Duodenal mucosa (tissue), 2 donors: ENCODE measurements around the gene LTN1.

Experiments used
- H3K27ac ChIP-seq: one replicate; pipeline ENCODE4 v1.7.0; 2013; ENCODE audit warnings: low read depth, low read length
- H3K27me3 ChIP-seq, 2 donors: one replicate each; pipeline ENCODE4 v1.7.0; 2013; ENCODE audit warnings: low read length in 2 of 2, control low read depth in 1 of 2; ENCODE audit not compliant: insufficient read depth in 2 of 2, control insufficient read depth in 1 of 2
- H3K36me3 ChIP-seq, 2 donors: one replicate each; pipeline ENCODE4 v1.7.0; 2013; ENCODE audit warnings: low read length in 2 of 2, control low read depth in 1 of 2; ENCODE audit not compliant: insufficient read depth in 2 of 2, control insufficient read depth in 1 of 2
- H3K4me1 ChIP-seq, 2 donors: one replicate each; pipeline ENCODE4 v1.7.0; 2013; ENCODE audit warnings: low read length in 2 of 2, control low read depth in 1 of 2; ENCODE audit not compliant: insufficient read depth in 2 of 2, control insufficient read depth in 1 of 2
- H3K4me3 ChIP-seq, 2 donors: one replicate each; pipeline ENCODE4 v1.7.0; 2013; ENCODE audit warnings: low read length in 2 of 2, low read depth in 1 of 2
- H3K9ac ChIP-seq, 2 donors: one replicate each; pipeline ENCODE4 v1.7.0; 2013; ENCODE audit warnings: low read length in 2 of 2, low read depth in 1 of 2
- H3K9me3 ChIP-seq, 2 donors: one replicate each; pipeline ENCODE4 v1.7.0; 2013; ENCODE audit warnings: low read length in 2 of 2, control low read depth in 1 of 2; ENCODE audit not compliant: control insufficient read depth in 1 of 2

LTN1 gene

DNA sequence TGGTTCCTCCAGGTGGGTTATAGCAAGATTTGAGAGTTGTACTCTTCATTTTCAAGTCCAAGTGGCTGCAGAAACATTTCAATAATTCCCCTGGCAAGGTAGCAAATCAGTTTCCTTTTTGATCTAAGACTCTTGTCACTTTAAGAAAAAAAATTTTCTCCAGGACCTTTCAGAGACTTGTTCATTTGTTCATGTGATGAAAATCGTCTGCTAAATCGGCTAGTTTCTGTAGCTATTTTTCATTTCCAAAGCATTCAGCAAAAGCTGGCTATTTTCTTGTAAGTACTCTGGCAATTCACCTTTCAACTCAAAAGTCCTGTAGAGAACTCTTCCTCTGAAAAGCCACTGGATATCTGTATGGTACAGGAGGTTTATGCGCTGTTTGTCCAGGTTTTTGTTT is 93.5 kb downstream of the LTN1 start:
- Histone ChIP-seq H3K27me3 (no peaks in the 10 kb centered on the region), H3K9ac (no peak overlapping the region), H3K36me3 (no peaks in the 10 kb centered on the region), H3K4me3 (no peak overlapping the region), H3K27ac (no peak overlapping the region), H3K4me1 (no peaks in the 10 kb centered on the region), H3K9me3 (no peaks in the 10 kb centered on the region)

DNA sequence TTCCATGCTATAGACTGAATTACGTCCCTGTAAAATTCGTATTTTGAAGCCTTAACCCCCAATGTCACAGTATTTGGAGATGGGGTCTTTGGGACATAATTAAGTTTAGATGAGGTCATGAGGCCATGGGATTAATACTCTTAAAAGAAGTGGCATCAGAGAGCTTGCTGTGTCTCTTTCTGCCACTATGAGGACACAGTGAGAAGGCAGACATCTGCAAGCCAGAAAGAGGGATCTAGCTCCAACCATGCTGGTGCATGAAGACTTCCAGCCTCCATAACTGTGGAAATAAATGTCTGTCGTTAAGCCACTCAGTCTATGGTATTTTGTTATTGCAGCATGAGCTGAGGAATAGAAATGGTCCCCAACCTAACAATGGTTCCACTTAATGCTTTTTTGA is 99.0 kb downstream of the LTN1 start:
- H3K9ac ChIP-seq, result no peak overlapping the region
- H3K4me1 ChIP-seq, result no peaks in the 10 kb centered on the region
- H3K27ac ChIP-seq, result no peak overlapping the region
- H3K9me3 ChIP-seq, result no peaks in the 10 kb centered on the region
- no peaks in the 10 kb centered on the region for H3K36me3 ChIP-seq
- no peak overlapping the region for H3K4me3 ChIP-seq
- H3K27me3 ChIP-seq, result no peaks in the 10 kb centered on the region

DNA sequence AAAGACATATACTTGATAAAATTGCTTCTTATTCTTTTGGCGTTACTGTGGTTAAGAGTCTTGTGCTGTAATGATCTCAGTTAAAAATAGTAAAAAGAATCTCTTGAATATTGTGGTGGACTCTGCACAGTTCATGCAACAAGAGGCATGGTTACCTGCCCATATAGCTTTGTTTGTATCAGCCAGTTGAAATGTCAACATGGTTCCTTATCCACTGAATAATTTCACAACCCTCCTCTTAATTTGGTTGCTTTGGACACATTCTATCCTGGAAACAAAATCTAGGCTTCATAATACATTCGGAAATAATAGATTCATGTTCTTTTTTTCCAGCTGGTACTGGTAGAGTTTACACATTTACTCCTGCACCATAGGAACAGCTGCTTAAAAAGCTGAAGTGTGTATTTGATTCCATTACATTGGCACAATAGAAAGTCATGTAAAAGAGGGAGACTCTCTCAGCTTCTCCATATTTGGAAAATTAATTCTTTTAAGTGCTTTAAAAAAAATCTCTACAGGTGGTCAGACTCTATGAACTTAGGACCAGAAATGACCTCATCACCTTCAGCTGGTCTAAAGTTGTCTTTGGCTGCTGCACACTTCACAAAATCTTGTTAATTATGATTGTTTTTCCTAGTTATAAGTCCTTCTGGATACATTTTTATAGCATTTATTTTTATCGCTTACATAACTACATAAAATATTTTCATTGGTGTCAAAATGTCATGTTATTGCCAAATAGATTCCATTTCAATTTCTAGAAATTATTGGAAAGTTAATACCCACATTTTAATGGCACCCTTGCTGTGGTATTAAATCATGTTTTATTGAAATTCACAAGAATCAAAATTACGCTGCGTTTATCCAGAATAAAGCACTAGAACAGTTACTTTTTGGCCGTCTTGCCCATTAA is 100.2 kb downstream of the LTN1 start:
- no peak overlapping the region for H3K9ac ChIP-seq
- no peaks in the 10 kb centered on the region for H3K4me1 ChIP-seq
- H3K27me3 ChIP-seq, result no peaks in the 10 kb centered on the region
- no peak overlapping the region for H3K27ac ChIP-seq
- H3K36me3 ChIP-seq, result no peaks in the 10 kb centered on the region
- H3K9me3 ChIP-seq, result no peaks in the 10 kb centered on the region
- H3K4me3 ChIP-seq, result no peak overlapping the region

DNA sequence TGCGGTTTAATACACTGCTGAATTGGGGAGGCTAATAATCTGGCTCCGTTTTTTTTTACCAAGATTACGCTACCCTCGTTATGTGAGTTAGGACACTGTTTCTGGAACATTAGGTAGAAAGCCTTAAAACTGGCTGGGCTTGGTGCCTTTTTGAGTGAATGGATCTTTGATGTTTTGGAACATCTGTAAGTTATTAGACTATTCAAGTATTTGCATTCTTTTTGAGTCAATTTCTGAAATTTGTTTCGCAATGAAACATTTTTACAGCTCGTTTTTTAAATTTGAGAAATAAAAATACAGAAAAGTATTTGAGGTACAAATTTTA is 106.9 kb downstream of the LTN1 start:
- Histone ChIP-seq H3K4me1 (peaks cover 4 to 11% of the 10 kb centered on the region in 2 donors), H3K4me3 (no peak overlapping the region), H3K27ac (no peak overlapping the region), H3K36me3 (peaks cover 2 to 7% of the 10 kb centered on the region in 2 donors), H3K9me3 (no peaks in the 10 kb centered on the region), H3K9ac (no peak overlapping the region), H3K27me3 (no peaks in the 10 kb centered on the region)

DNA sequence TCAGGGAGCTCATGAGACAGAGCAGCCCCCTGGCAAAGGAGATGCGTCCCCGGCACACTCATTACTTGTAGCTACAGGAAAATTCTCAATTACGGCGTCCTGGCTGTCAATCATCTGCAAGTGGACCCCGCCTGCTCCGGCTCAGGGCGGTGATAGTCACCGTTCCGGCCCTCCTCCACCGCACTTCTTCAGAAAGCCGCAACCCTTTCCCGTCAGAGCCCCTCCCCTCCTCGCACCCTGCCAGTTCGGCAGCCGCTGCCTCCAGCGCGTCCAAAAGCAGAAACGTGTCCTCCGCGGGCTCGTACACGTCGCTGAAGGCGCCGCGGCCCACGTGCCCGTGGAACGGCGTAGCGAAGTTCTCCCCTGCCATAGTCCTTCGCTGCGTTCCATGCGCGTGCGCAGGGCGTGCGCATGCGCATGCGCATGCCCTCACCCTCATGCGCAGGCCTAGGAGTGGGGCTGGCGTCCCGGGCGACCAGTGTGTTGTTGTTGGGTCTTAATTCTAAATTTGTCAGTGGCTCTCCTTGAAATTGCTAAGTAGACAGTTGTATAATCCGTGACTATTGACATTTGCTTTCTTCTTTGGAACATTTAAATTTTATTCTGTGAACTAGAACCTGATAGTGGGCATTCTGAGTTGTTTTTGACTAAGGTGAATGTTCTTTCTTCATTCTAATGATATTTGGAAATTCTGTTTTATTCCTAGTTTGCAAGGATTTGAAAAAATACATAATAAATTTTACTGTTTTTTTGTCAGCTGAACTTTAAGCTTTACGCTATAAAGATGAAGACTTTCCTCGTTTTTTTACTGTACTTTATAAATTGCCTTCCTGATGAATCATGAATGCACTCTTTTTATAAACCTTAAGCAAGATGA is 107.5 kb downstream of the LTN1 start:
- peaks cover 4 to 11% of the 10 kb centered on the region in 2 donors for H3K4me1 ChIP-seq
- H3K27me3 ChIP-seq, result no peaks in the 10 kb centered on the region
- H3K36me3 ChIP-seq, result peaks cover 2 to 7% of the 10 kb centered on the region in 2 donors
- peak overlapping the region; percentile 96 for H3K27ac ChIP-seq
- peak overlapping the region; percentile 93 to 95 for H3K4me3 ChIP-seq
- no peaks in the 10 kb centered on the region for H3K9me3 ChIP-seq
- H3K9ac ChIP-seq, result peak overlapping the region; percentile 87 to 94

DNA sequence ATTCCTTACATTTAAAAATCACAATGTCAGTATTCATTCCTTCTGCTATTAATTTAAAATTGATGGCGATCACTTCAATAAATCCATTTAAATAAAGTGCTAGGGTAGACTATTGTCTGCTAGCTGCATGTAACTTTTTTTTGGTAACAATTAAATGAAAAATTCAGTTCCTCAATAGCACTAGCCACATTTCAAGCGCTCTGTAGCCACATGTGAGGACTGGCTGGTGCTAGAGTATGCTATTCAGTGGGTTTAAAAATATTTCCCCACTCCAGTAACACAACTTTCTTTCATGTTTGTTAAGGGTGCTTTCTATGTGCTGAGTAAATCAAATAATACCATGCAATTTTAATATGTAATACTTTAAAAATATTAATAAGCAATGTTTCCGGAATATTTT is 108.2 kb downstream of the LTN1 start:
- no peaks in the 10 kb centered on the region for H3K27me3 ChIP-seq
- H3K9me3 ChIP-seq, result no peaks in the 10 kb centered on the region
- H3K9ac ChIP-seq, result peak overlapping the region; percentile 87 to 94
- peak overlapping the region; percentile 93 to 95 for H3K4me3 ChIP-seq
- peaks cover 2 to 7% of the 10 kb centered on the region in 2 donors for H3K36me3 ChIP-seq
- peak overlapping the region; percentile 53 for H3K27ac ChIP-seq
- peaks cover 4 to 11% of the 10 kb centered on the region in 2 donors for H3K4me1 ChIP-seq

DNA sequence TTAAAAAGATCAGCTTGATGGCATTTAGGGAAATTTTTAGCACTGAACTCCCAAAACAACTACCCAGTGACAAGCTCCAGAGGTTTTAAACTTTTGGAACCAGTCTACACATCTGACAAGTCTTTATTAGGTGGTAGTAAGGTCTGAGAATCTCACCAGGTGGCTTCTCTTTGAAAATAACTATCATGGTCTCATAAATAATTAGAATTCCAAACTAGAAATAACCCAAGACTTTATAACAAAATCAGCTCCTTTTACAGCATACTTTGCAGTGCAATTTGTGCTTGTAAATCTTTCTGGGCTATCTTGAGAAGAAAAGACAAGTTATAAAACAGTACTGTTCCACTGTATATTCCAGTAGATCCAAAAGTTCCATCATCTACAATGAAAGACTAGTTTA is 108.7 kb downstream of the LTN1 start:
- Histone ChIP-seq H3K4me1 (peaks cover 4 to 11% of the 10 kb centered on the region in 2 donors), H3K4me3 (peak overlapping the region in 1 of 2 donors; percentile 93), H3K9me3 (no peaks in the 10 kb centered on the region), H3K36me3 (peaks cover 2 to 7% of the 10 kb centered on the region in 2 donors), H3K27me3 (no peaks in the 10 kb centered on the region), H3K9ac (peak overlapping the region; percentile 87 to 94), H3K27ac (no peak overlapping the region)

DNA sequence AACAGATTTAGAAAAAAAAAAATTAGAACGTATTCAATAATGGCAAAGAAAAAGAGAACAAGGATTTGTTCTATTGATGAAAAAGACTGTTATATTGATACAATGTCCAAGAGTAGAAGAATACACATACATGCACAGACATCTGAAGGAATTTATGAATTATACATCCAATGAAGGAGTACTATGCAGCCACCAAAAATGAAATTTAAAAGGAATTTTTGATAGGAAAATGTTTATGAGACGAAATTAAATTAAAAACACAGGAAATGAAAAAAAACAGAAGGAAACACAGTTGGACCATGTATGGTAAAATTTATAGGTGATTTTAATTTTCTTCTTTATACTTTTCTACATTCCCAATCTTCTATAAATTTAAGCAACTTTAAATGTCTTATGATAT is 110.3 kb downstream of the LTN1 start:
- peaks cover 2 to 7% of the 10 kb centered on the region in 2 donors for H3K36me3 ChIP-seq
- H3K9ac ChIP-seq, result no peak overlapping the region
- H3K27ac ChIP-seq, result no peak overlapping the region
- no peaks in the 10 kb centered on the region for H3K27me3 ChIP-seq
- H3K4me3 ChIP-seq, result no peak overlapping the region
- no peaks in the 10 kb centered on the region for H3K9me3 ChIP-seq
- peaks cover 4 to 11% of the 10 kb centered on the region in 2 donors for H3K4me1 ChIP-seq
